Measurements from ENCODE around the gene ASTL. TPM values are rescaled to one million over a fixed set of nuclear protein-coding genes. Genes with fewer than 3 reads are reported as not detected.

Gene ASTL
- not detected for total RNA-seq
- long read RNA-seq: 0 reads

DNA sequence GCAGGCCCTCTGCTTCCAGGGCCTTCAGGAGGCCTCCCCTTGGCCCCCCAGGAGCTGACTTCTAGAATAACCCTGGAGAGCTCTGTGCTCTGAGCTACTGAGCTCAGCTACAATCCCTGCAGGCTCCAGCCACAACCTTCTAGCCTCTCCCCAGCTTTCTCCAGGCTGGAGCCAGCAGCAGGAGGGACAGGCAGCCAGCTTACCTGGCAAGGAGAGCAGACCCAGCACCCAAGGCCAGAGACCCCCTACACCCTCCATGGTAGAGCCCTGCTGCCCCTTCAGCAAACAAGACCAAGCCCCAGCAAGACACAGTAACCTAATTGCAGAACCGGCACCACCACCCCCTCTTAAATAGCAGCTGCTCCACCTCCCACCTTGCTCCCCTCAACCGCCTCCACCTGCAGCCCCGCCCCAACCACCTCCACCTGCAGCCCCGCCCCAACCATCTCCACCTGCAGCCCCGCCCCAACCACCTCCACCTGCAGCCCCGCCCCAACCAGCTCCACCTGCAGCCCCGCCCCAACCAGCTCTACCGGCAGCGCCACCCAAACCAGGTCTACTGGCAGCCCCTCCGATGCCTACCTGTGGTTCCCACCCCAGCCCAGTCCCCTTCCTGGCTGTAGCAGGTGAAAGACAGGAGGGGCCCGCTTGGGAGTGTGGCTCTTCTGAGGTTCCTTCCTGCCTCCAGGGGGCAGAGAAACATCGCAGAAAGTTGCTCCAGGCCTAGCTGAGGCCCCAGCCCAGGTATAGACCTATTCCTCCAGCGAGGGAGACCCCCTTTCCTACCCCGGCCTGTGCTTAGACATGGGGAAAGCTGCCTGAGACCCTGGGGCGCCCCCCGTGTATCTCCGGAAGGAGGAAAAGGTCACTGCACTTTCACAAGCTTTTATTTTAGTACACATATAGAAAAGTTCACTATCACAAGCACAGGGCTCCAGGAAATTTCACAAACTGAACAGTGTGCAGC is at the start of gene ASTL:
Gene ASTL, minus strand, starts transcription at position 324 of the 967 bp plus-strand sequence. Its CDS starts 66 bp downstream, at position 258.
- H3K27me3 ChIP-seq: peaks cover 2% of the 10 kb centered on the region
- H3K27ac ChIP-seq: no peak within 1 kb of the TSS
- ATAC-seq (peak; percentile 74), DNase-seq (peak; percentile 85)
- H3K9me3 ChIP-seq: no peaks in the 10 kb centered on the region
- H3K4me1 ChIP-seq: no peaks in the 10 kb centered on the region
- H3K36me3 ChIP-seq: no peaks in the 10 kb centered on the region
- no peak within 1 kb of the TSS for H3K4me3 ChIP-seq
- TF ChIP-seq, protein P1, sequence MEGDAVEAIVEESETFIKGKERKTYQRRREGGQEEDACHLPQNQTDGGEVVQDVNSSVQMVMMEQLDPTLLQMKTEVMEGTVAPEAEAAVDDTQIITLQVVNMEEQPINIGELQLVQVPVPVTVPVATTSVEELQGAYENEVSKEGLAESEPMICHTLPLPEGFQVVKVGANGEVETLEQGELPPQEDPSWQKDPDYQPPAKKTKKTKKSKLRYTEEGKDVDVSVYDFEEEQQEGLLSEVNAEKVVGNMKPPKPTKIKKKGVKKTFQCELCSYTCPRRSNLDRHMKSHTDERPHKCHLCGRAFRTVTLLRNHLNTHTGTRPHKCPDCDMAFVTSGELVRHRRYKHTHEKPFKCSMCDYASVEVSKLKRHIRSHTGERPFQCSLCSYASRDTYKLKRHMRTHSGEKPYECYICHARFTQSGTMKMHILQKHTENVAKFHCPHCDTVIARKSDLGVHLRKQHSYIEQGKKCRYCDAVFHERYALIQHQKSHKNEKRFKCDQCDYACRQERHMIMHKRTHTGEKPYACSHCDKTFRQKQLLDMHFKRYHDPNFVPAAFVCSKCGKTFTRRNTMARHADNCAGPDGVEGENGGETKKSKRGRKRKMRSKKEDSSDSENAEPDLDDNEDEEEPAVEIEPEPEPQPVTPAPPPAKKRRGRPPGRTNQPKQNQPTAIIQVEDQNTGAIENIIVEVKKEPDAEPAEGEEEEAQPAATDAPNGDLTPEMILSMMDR (IDR thresholded peaks at IDR 0.05): peak; percentile 49
- intact Hi-C loops (cut with DNase I): no loop called here

DNA sequence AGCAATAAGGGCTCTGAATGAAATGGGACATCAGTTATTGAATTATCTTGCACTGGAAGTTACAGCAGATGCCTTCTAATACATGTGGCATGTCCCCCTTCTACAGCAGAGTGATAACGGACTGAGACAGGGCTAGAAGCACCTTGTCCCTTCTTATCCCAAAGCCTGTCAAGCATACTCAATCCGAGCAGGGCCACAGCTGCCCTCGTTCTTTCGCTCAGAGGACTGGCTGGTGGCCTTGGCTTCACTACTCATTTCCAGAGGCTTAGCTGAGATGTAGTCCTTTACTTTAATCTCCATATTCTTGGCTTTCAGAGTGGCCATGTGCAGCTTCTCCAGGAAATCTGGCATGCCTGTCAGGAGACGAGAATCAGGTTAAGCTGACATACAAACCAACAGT is 48.3 kb upstream of the ASTL start:
- intact Hi-C loops (cut with DNase I): no loop called here
- H3K9me3 ChIP-seq: no peaks in the 10 kb centered on the region
- no peak for ATAC-seq
- DNase-seq: no peak
- H3K4me3 ChIP-seq: no peak overlapping the region
- no peaks in the 10 kb centered on the region for H3K4me1 ChIP-seq
- H3K36me3 ChIP-seq: peaks cover 72% of the 10 kb centered on the region
- H3K27ac ChIP-seq: no peak overlapping the region
- H3K27me3 ChIP-seq: no peaks in the 10 kb centered on the region
- TF ChIP-seq, protein P1 (IDR thresholded peaks at IDR 0.05): no peak

DNA sequence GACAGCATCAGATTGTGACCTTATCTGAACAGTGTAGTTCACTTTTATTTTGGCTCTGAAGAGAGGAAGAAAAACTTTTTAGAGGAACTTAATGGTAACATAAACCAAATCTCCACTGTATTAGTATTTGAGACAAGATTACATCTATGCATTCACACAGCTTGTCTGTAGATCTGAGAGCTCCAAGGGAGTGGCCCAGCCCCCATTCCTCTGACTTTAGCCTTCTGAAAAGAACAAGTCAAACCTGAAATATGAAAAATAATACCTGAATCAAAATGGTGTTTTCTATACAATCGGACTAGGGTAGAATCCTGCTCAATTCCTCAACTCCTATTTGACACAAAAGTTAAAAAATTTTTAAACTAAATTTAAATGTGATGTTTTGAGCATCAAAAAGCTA is 47.2 kb upstream of the ASTL start:
- TF ChIP-seq, protein P1 (IDR thresholded peaks at IDR 0.05): no peak
- H3K27me3 ChIP-seq: no peaks in the 10 kb centered on the region
- DNase-seq: no peak
- H3K4me3 ChIP-seq: no peak overlapping the region
- no peak overlapping the region for H3K27ac ChIP-seq
- intact Hi-C loops (cut with DNase I): no loop called here
- no peaks in the 10 kb centered on the region for H3K4me1 ChIP-seq
- ATAC-seq: no peak
- peaks cover 62% of the 10 kb centered on the region for H3K36me3 ChIP-seq
- H3K9me3 ChIP-seq: no peaks in the 10 kb centered on the region

DNA sequence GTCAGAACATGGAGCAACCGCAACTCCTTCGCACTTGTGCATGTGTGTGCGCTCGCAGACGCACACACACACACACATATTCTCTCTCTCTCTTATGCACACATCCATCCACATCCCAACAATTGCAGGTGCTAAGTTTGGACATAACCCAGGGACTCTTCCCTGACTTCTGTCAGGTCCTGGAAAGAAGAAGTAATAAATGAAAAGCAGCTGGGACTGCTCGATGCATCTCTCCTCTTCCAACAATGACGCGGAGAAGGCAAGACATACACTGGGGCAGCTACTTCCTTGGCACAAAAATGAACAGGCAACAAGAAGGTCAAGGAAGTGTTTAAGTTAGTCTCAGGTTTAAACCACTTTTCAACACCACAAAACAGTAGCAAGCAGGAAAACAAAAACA is 46.7 kb upstream of the ASTL start:
- H3K27me3 ChIP-seq: no peaks in the 10 kb centered on the region
- intact Hi-C loops (cut with DNase I): no loop called here
- H3K36me3 ChIP-seq: peaks cover 57% of the 10 kb centered on the region
- no peaks in the 10 kb centered on the region for H3K9me3 ChIP-seq
- H3K4me3 ChIP-seq: no peak overlapping the region
- ATAC-seq (no peak), DNase-seq (no peak)
- no peak overlapping the region for H3K27ac ChIP-seq
- H3K4me1 ChIP-seq: no peaks in the 10 kb centered on the region
- TF ChIP-seq, protein P1 (IDR thresholded peaks at IDR 0.05): no peak

DNA sequence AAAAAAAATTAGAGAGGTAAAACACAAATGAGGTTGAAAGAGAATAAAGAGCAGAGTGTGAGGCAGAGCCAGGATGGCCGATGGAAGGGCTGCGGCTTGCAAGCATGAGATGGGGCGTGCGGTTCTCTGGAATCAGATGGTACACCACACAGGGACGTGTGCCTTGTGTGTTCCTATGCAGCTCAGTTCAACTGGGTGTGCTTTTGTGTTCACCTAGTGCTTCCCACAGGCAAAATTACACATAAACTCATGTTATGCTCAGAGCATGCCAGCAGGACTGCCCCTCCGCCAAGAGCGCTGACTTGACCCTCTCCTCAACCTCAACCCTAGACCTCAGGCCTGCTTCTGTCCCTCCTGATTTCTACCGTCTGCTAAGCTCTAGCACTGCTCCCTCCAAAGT is 45.9 kb upstream of the ASTL start:
- intact Hi-C loops (cut with DNase I): no loop called here
- TF ChIP-seq, protein P1 (IDR thresholded peaks at IDR 0.05): no peak
- Histone ChIP-seq H3K4me1 (no peaks in the 10 kb centered on the region), H3K4me3 (no peak overlapping the region), H3K9me3 (no peaks in the 10 kb centered on the region), H3K27ac (no peak overlapping the region), H3K36me3 (peaks cover 49% of the 10 kb centered on the region), H3K27me3 (no peaks in the 10 kb centered on the region)
- DNase-seq: no peak
- ATAC-seq: no peak
